KG1 (cell line): ENCODE measurements around the gene SPRTN.

Experiments used
- DNase-seq: peaks from one replicate; lab custom pipeline; 2025; lab: John Stamatoyannopoulos, UW

SPRTN gene

GRCh38 chr1:231338270-231339128 is at the start of gene SPRTN:
Gene SPRTN (plus strand): TSS chr1:231338293. CDS start chr1:231338384, 91 bp downstream.
- no peak for DNase-seq

- no peak for DNase-seq
Measured at GRCh38 chr1:231295938-231296337, 42.2 kb upstream of the SPRTN start.

GRCh38 chr1:231301990-231302389 is 36.1 kb upstream of the SPRTN start:
- no peak for DNase-seq

DNA sequence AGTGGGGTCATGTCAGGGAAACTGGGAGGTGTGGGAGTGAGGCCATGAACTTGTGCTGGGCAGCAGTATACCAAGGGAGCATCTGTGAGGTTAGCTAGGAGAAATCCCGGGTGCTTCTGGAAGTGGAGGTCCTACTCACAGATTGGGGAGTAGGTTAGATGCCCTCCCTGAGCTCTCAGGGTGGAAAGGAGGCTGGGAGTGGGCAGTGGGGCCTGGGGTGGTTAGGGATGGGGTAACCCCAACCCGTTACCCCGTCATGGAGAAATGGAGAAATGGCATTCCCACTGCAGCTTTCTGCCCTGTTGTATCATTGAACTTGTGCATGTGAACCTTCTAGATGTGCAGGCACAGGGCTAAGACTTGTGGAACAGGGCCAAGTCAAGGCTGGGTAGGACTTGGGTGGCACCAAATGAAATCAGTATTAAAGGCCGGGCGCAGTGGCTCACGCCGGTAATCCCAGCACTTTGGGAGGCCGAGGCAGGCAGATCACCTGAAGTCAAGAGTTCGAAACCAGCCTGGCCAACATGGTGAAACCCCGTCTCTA is 27.6 kb upstream of the SPRTN start:
- no peak for DNase-seq

- DNase-seq = no peak
Measured at GRCh38 chr1:231311720-231312431, 26.2 kb upstream of the SPRTN start.

DNA sequence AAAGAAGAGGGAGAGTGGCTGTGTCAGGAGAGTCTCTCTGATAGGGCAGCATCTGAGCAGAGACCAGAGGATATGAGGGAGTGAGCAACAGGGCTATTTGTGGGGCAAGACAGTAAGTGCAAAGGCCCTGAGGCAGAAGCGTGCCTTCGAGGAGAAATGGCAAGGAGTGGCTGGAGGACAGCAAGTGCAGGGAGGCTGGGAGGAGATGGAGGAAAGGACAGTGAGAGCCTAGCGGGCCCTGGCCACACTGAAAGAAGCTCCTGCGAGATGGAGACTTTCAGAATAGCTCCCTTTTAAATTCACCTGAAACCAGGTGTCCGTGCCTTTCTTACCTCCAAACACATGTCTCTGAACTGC is 25.7 kb upstream of the SPRTN start:
- DNase-seq = no peak

DNA sequence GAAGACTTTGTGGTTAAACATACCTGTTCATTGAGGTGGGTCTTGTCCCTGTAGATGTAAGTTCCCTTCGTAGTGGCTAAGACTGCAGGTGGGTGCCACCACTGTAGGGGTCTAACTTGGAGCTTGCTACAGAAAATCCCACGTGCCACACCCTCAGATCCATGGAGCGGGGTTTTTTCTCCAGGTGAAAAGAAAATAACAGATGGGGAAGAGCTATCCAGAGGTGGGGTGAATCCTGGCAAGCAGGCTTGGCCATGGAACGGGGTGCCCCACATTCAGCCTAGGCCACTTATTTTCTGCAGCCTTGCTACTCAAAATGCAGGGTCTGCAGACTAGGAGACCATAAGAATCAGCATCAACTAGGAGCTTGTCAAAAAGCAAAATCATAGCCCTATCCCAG is 24.4 kb upstream of the SPRTN start:
- no peak for DNase-seq

DNA sequence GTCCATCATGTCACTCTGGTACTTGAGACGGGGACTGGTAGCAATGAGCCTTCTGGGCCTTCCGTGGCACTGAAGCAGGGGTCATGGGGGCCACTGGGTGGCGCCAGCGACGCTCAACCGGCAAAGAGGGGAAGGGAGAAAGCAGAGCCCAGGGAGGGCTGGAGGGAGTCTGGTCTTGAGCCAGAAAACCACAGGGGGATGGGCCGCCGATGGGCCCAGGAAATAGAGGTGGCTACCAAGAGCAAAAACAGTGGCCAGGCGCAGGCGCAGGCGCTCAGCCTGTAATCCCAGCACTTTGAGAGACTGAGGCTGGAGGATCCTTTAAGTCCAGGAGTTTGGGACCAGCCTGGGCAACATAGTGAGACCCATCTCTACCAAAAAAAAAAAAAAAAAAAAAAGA is 22.2 kb upstream of the SPRTN start:
- DNase-seq = no peak

GRCh38 chr1:231317306-231318014 is 20.6 kb upstream of the SPRTN start:
- DNase-seq = no peak

- DNase-seq = no peak
Measured at GRCh38 chr1:231318015-231318355, 20.1 kb upstream of the SPRTN start.

GRCh38 chr1:231318568-231318967 is 19.5 kb upstream of the SPRTN start:
- no peak for DNase-seq

- DNase-seq = no peak
Measured at GRCh38 chr1:231319080-231319479, 19.0 kb upstream of the SPRTN start.

DNA sequence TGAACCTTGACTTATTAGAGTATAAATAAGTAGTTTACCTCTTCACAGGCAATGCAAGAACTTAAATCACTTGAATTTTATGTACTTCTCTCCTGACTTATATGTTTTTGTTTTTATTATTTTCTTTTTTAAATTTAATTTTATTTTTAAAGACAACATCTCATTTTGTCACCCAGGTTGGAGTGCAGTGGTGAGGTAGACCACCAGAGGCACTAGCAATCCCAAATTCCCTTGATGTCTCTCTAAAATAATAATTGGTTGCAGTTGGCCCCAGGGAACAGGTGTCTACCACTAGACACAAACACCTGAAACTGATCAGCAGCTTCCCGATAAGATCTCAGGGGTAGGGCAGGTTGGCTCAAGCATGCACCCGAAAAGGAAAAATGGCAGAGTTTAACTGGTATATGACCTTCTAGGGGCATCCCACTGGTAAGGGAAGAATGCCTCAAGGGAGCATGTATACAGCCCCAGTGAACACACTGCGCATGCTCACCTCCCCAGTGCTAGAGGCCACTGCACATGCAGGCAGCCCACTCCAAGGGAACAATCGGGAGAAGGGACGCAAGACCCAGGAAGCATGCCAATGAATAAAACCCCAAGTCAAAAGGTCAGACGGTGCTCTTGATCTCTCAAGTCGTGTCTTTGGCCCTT is 15.1 kb upstream of the SPRTN start:
- no peak for DNase-seq

- DNase-seq = no peak
Measured at GRCh38 chr1:231324660-231325059, 13.4 kb upstream of the SPRTN start.

- no peak for DNase-seq
Measured at GRCh38 chr1:231326248-231326647, 11.8 kb upstream of the SPRTN start.

DNA sequence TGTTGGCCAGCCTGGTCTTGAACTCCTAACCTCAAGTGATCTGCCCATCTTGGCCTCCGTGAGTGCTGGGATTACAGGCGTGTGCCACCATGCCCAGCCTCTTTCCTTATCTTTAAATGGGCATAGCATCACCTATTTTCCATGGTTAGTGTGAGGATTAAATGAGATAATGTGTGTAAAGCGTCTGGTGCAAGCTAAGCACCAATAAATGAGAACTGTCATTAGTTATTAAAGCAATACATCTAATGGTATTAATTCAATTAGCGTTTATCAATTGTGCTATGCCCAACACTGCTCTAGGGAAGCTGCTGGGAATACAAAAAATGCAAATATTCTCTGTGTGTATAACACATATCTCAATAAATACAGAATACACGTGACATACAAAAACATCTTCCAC is 10.5 kb upstream of the SPRTN start:
- DNase-seq = no peak

- no peak for DNase-seq
Measured at GRCh38 chr1:231329483-231329882, 8.6 kb upstream of the SPRTN start.

GRCh38 chr1:231332761-231333160 is 5.3 kb upstream of the SPRTN start:
- no peak for DNase-seq

DNA sequence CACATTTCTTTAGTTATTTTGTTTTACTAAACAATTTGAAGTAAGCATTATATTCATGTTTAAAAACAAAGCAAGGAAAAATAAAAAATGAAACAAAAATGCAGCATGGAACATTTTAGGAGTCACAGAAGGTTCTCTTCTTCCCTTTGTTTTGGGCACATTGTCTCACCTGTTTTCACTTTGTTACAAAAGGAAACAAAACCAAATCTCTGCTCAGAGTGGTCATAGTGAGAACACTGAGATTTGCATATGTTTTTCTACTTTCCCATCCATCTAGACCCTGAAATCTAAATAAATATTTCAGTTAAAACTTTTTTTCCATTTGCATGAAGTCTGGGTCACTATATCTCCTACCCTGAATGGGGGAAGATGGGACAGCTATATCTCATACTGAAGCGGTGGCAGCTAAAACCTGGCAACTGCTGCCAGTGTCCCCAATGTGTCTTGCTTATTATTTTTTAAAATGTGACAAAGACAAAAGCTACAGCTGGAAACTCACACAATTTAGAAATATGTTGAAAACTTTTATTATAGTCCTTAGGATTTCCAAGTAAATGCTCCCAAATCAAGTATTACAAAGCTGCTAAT is 3.9 kb upstream of the SPRTN start:
- no peak for DNase-seq

DNA sequence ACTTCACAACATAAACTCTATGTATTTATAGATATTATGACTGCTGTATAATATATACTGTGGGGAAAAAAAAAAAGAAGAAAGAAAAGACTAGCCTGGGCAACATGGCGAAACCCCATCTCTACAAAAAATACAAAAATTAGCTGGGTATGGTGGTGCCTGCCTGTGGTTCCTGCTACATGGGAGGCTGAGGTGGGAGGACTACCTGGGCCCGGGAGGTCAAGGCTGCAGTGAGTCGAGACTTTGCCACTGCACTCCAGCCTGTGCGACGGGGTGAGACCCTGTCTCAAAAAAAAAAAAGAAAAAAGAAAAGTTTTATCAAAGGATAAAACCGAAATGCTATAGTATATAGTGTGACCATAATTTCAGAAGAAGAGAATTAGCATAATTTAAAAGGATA is 3.1 kb upstream of the SPRTN start:
- DNase-seq = no peak

GRCh38 chr1:231335663-231336602 is 2.2 kb upstream of the SPRTN start:
- DNase-seq = no peak
